Stimulated activated CD4-positive, alpha-beta T cell treated with anti-CD3 and anti-CD28 coated beads, Interleukin-15, amount 100 ng/mL, for 24 hours (primary cell): ENCODE data around the gene SLC9A8.
"Not testable (repeated sequence)": the region's sequence is repeated elsewhere in the genome, so short reads cannot be mapped to it uniquely, and the experiment has no call there.

ENCODE experiments used
- DNase-seq: peaks from one replicate; pipeline ENCODE4 v3.0.0-alpha.2; 2020

Gene SLC9A8

GRCh38 chr20:49852522-49853080 is 40.0 kb downstream of the SLC9A8 start:
- DNase-seq = no peak

- no peak for DNase-seq
These were observed 41.0 kb downstream of the SLC9A8 start for GRCh38 chr20:49853640-49854039.

GRCh38 chr20:49854190-49854875 is 41.7 kb downstream of the SLC9A8 start:
- no peak for DNase-seq

- no peak for DNase-seq
These were observed 44.3 kb downstream of the SLC9A8 start for GRCh38 chr20:49856904-49857303.

GRCh38 chr20:49858076-49858585 is 45.5 kb downstream of the SLC9A8 start:
- DNase-seq = no peak

GRCh38 chr20:49859011-49859410 is 46.4 kb downstream of the SLC9A8 start:
- DNase-seq = no peak

- no peak for DNase-seq
These were observed 47.2 kb downstream of the SLC9A8 start for GRCh38 chr20:49859807-49860206.

- DNase-seq = not testable (repeated sequence)
These were observed 48.6 kb downstream of the SLC9A8 start for GRCh38 chr20:49861232-49861631.

GRCh38 chr20:49862607-49863200 is 50.1 kb downstream of the SLC9A8 start:
- no peak for DNase-seq

- DNase-seq = no peak
These were observed 51.0 kb downstream of the SLC9A8 start for GRCh38 chr20:49863666-49864065.

- DNase-seq = no peak
These were observed 52.9 kb downstream of the SLC9A8 start for GRCh38 chr20:49865559-49865958.

GRCh38 chr20:49866051-49866450 is 53.4 kb downstream of the SLC9A8 start:
- DNase-seq = no peak

GRCh38 chr20:49867453-49868215 is 55.0 kb downstream of the SLC9A8 start:
- DNase-seq = no peak

GRCh38 chr20:49868538-49868937 is 55.9 kb downstream of the SLC9A8 start:
- no peak for DNase-seq

- DNase-seq = no peak
These were observed 56.3 kb downstream of the SLC9A8 start for GRCh38 chr20:49868964-49869363.

- no peak for DNase-seq
These were observed 57.6 kb downstream of the SLC9A8 start for GRCh38 chr20:49870261-49870660.

- no peak for DNase-seq
These were observed 58.8 kb downstream of the SLC9A8 start for GRCh38 chr20:49871391-49871948.

- DNase-seq = no peak
These were observed 59.4 kb downstream of the SLC9A8 start for GRCh38 chr20:49872056-49872455.

GRCh38 chr20:49874696-49875095 is 62.1 kb downstream of the SLC9A8 start:
- DNase-seq = no peak

GRCh38 chr20:49877386-49877921 is 64.8 kb downstream of the SLC9A8 start:
- DNase-seq = no peak

- DNase-seq = no peak
These were observed 66.3 kb downstream of the SLC9A8 start for GRCh38 chr20:49878977-49879376.

GRCh38 chr20:49880177-49880576 is 67.5 kb downstream of the SLC9A8 start:
- DNase-seq = no peak
